Measurements from ENCODE around the gene SFXN5.

SFXN5 gene

DNA sequence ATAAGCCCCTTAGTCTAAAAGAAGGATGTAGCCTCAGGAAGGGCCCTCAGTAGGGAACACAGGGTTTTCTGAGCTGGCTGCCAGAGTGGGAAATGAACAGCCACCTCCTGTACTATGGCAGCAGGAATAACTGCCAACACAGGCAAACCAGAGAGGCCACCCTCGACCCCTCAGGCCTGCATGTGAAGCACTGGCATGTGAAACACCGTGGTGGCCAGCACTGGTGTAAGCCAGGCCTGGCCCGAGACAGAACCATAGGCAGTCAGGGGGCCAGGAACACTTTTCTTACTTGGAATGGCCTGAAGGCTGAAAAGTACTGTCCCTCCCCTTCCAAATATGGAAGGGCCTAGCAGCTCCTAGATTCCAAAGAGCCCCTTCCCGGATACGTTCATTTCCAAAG, 28.2 kb downstream of the SFXN5 start:
- no peak for DNase-seq

DNA sequence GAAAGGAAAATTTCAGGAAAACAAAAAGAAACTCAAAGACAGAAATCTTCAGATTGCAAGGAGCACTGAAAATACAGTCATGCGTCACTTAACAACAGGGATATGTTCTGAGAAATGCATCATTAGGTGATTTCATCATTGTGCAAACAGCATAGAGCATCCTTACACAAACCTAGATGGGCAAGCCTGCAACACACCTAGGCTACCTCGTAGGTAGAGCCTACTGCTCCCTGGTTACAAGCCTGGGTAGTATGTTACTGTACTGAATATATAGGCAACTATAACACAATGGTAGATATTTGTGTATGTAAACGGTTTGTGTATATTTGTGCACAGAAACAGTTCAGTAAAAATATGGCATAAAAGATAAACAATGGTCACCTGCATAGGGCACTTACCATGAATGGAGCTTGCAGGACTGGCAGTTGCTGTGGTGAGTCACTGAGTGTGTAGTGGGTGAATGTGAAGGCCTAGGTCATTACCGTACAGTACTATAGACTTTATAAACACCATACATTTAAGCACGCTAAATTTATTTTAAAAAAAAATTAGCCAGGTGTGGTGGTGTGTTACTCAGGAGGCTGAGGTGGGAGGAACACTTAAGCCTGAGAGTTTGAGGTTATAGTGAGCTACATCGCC, 33.4 kb downstream of the SFXN5 start:
- peak; percentile 13 for DNase-seq

DNA sequence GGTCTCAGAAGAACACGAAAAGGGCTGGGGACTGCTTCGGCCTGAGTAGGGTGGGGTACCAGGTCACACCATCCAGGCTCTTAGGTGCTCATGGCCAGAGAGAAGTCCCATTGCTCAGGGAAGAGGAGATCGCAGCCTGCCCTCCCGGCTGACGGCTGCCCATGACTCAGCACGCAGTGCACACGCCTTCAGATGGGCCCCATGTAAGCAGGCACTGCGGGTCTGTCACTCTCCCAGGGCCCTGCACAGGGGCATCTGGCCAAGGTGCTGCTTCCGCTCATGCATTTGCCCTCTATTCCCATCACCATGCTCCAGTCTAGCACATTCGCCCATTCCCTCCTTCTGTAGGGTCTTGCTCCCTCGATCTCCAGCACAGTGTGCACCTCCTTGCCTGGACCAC, 34.7 kb downstream of the SFXN5 start:
- DNase-seq: no peak

DNA sequence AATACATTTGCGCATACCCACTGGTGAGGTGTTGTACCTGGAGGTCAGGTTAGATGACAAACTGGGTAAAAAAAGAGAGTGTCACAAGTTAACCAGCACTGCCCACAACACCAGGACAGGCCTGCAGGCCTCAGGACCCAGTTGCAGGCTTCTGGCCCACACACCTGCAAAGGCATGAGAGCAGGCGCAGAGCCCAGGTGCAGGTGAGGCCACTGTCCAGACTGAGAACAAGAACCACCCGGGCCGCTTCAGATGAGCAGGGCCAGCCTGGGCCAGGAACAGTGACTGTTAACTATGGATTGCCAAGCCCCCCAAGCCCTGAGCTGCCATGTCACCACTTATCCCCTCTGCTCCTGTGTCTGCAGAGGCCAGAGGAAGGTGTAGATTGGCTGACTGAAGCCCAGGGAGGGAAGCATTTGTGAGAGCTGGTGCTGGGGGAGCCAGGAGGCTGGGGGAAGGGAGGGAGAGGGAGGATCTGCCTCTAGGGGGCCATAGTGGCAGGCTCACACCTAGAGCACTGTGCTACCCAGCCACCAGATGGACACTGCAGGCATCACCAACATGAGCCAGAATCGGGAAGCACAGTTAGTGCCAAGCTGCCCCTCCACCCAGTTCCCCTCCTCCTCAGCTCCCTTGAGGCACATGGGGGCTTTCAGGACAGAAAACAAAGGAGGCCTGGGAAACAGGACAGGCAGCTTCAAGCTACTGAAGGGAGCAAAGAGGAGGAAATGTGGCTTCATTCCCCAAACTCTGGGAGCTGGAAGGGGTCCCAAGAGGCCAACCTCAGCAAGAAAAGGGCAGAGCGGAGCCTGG, 35.4 kb downstream of the SFXN5 start:
- no peak for DNase-seq

DNA sequence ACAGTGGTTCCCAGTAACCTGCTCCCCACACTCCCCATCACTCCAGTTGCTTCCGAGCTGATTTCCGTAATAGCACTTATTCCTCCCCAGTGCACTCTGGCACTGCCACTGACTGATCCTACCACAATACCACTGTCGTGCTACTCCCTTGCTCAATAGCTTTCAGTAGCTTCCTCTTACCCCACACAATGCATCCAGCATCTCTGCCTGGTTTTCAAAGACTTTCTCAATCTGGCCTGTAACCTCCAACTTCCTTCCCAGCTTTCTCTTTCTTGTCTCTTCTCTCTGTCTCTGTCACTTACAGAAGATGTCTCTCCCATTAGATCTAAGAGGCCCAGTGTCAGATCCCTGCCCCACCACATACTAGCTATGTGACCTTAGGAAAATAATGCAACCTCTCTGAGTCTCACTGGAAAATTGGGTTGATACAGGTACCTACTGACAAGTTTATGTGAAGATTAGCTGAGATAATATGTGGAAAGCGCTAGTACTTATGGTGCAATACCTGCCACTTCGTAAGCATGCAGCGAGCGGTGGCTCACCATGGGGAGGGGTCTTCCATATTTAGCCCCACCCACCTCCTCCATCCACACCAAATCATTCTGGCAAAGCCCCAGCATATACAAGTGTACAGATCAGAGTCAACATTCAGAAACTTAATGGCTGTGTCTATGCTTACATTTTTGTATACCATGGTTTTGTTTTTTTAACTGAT, 36.7 kb downstream of the SFXN5 start:
- DNase-seq: no peak

DNA sequence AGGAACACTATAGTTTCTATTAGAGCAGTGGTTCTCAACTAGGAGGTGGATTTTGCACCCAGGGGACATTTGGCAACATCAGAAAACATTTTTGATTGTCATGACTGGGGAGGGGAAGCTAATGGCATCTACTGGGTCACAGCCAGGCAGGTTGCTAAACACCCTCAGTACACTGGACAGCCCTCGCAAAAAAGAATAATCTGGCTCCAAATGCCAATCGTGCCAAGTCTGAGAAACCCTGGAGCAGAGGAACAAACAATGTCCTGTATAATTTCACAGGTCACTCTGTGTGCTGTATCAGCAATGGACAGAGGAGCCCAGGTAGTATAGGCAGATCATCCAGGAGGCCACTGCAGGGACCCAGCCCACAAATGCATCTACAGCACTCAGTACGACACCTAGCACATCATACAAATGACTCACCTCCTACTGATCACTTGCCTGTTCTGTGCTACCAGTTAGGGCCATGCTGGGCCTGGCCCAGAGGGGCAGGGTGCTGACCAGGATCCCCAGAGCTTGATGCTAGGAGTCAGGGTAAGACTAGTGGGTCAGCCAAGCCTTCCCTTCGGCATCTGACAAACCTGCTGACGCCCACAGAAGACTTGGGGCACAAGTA, 37.6 kb downstream of the SFXN5 start:
- DNase-seq: no peak

DNA sequence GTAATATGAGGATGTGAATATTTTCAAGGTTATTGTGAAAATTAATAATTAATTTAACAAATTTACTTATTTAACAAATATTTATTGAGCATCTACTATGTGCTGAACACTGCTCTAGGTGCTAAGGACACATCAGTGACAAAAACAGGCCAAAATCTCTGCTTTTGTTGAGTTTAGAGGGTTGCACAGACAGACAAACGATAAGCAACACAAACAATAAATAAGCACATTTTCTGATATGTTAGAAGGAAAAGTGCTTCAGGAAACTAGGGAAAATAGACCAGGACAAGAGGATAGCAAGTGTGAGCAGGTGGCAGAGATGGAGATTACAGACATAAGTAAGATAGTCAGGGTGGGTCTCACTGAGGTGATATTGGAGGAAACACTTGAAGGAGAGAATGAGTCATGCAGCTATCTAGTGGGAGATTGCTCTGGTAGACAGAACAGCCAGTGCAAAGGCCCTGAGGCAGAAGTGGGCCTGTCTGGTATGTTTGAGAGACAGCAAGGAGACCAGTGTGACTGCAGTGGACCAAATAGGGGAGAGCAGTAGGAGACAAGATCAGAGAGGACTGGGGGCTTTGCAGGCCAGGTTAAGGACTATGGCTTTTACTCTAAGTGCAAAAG, 38.3 kb downstream of the SFXN5 start:
- no peak for DNase-seq

DNA sequence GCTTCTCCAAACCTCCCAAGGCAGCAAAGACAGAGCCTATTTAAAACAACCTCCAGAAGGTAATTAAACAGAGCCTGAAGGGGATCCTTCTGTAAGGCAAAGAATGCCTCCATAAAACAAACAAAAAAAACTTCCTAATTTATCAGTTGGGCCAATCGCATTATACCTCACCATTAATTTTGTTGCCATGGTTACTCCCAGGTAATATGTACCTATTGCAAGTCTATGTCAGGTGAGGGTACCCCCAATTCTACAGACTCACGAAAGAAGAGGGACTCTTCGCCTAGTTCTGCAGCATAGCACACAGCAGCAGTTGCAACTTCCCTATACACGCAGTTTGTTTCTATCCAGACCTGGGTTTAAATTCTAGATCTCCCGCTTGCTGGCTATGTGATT, 38.8 kb downstream of the SFXN5 start:
- no peak for DNase-seq

DNA sequence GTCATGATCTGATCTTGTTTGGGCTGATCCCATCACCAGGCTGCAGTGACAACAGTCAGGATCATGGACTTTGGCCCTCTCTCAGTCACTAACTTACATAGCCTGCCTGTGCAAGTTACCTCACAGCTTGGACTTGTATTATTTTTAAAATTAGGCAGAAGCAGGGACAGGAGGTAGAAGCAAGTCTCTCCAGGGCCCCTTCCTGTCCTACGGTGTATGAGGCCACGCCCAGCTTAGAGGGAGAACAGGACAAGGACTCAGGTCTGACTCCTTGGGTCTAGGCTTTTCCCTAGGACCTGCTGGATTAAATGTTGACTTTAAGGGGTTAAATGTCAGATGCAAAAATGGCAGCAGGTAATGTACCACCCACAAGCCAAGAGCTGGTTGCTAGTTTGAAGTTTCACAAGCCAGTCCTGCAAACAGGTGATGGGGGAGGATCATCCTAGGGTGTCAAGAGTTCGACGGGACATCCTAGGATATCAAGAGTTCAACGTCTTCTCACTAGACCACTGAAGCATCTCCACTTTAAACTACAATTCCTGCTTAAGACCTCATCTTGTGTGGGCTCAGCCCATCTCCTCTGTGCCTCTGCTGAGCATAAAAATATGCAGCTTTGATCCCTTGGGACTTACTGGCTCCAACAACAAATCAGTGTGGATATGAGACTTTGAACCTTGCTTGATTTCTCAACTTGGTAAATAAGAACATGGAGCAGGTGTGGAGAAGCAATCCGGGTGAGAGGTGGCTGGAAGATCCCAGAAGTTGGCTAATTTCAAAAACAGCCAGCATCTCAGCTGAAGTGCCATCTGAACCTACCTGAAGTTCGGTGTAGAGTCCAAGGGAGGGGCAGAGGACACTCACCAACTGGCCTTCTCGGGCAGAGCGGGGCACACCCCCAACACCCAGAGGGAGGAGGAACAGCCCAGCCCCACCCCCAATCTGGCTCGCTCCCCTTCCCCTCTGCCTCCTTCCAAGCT, 39.5 kb downstream of the SFXN5 start:
- DNase-seq: no peak

DNA sequence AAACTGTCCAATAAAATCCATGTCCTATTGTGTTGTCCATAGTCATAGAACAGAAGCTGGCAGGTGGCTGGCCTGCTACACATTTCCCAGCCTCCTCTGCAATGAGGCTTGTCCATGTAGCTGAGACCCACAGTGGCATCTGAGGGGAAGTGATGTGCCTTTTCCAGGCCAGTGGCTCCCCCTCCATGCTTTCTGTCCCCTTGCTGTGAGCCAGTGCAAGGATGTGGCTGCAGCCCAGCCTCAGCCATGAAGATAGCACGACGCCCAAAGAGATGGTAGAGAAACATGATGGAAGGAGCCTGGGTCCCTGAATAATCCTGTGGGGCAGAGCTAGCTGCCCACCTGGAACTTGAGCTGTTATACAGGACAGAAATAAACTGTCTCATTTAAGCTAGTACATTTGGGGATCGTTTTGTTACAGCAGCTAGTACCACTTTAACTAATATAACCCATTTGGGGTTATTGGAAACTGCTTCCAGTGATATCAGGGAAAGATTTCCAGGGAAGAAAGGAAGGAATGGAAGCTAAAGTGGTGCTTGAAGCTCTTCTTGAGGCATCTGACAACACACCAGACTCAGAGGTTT, 40.3 kb downstream of the SFXN5 start:
- DNase-seq: no peak

DNA sequence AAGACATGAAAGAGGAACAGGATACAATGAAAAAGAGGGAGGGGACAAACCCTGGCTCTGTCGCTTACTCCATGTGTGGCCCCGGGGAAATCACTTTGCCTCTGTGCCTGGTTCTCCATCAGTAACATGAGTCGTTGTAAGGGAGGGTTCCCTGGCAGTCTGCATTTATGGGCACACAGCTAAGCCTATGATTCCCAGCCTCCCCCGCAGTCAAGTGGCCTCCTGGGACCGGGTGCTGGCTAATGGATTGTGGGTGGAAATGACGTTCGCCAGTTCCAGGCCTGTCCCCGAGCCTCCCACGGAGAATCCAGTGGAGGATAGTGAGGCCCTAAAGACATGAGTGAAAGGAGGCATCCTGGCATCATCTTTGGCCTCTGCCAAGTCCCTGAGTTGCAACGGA, 42.7 kb downstream of the SFXN5 start:
- no peak for DNase-seq

DNA sequence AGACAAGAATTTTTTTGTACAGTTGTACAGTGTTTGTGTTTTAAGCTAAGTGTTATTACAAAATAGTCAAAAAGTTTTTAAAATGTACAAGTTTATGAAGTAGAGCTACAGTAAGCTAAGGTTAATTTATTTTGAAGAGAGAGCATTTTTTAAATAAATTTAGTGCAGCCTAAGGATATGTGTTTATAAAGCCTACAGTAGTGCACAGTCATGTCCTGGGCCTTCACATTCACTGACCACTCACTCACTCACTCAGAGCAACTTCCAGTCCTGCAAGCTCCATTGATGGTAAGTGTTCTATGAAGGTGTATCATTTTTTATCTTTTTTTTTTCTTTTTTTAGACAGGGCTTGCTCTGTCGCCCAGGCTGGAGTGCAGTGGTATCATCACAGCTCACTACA, 44.2 kb downstream of the SFXN5 start:
- DNase-seq: no peak

DNA sequence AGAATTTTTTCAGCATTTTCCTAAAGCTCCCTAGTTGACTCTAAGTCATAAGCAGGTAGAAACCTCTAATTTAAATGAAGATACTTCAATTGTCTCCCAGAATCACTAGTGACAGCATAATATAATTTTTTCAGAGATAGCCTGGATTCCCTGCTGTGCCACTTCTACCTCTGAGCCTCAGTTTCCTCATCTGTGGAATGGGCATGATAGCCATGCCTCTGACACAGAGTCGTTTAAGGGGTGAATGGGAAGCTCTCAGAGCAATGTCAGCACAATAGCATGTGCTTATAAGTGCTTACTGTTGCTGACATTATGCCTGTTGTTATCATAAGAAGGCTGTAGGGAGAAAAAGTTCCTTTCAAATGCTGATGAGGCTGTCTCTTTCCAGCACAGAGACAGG, 48.0 kb downstream of the SFXN5 start:
- no peak for DNase-seq

DNA sequence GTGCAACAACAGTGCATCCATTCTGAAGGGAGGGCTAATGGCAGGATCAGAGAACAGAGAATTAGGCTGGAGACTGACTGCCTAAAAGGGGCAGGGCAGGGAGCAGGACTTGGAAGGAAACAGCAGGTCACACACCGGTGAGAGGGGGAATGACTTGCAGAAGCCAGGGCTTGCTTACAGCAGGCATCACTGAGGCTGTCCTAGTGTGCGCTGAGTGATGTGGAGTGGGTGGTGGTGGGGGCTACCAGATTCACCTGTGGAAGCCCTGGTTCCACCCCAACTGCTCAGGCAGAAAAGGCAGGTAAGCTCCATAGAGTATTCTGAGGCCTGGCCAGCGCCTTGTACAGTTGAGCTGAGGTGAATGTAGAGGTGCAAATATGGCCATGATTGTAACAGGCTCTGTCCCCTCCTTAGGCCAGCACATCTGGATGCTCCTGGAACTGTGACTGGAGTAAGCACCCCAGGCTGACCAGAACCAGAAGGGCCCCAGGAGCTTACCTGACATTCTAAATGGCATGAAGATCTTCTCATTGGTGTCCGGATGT, 49.4 kb downstream of the SFXN5 start:
- DNase-seq: no peak

DNA sequence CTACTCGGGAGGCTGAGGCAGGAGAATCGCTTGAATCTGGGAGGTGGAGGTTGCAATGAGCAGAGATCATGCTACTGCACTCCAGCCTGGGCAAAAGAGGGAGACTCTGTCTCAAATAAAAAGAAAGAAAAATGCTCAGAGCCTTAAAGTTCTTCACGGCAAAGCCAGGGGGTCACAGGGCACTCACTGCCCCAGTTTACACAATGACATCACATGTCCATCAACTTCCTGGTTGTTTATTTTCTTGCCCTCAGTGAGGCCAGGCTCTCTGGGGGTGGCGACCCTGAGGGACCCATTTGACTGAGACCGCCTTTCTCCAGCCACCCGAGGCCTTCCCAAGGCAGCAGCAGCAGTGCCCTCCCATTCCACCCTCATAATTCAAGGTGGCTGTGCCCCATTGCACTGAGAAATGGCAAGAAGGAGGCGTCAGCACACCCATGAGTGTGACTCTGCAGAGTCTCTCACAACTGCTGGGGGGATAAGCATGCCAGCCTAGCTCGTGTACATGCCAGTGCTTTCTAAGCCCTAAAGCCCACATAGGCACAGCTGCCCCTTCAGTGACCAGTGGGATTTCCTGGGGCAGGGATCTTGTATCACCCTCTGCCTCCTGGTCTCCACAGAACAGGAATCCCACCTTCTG, 50.0 kb downstream of the SFXN5 start:
- no peak for DNase-seq

DNA sequence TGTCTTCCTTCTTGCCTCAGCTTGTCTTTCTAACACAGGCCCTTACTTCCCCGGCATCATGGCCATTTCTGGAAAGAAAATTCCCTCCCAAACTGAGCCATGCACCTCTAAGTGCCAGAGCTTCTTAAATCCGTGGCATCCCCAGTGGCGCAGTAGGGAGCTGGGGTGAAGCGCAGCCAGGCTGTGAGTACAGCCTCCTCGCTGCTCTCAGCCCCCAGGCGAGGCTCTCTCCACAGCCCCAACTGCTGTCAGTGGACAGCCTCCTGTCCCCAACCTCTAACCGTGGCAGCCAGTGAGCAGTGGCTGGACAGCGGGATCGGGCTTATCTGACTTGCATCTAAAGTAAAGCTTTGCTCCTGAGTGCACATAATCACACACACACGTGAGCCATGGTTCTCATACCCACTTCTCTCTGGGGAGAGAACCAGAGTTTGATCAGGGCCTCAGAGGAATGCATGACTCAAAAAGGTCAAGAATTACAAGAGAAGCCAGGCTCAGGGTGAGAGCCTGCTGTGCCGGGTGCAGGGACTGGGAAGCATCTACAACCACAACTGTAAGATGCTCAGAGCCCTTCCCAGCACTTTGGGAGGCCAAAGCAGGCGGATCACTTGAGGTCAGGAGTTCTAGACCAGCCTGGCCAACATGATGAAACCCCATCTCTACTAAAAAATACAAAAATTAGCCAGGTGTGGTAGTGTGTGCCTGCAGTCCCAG, 50.7 kb downstream of the SFXN5 start:
- DNase-seq: no peak

DNA sequence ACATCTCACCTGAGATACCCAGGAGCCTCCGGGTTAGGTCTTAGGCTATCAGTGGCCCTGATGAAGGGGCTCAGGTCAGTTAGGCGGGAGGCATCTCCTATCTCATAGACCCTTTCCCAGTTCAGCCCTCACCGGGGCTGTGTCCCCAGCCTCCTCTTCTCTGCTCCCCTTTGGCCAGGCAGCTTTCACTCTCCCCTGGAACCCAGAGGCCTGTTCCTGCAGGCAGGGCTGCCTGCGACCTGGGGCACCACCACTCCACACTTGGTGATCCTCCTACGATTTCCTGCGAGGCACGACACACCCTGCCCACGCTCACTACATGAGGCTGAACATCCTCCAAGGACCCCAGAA, 51.2 kb downstream of the SFXN5 start:
- DNase-seq: no peak

DNA sequence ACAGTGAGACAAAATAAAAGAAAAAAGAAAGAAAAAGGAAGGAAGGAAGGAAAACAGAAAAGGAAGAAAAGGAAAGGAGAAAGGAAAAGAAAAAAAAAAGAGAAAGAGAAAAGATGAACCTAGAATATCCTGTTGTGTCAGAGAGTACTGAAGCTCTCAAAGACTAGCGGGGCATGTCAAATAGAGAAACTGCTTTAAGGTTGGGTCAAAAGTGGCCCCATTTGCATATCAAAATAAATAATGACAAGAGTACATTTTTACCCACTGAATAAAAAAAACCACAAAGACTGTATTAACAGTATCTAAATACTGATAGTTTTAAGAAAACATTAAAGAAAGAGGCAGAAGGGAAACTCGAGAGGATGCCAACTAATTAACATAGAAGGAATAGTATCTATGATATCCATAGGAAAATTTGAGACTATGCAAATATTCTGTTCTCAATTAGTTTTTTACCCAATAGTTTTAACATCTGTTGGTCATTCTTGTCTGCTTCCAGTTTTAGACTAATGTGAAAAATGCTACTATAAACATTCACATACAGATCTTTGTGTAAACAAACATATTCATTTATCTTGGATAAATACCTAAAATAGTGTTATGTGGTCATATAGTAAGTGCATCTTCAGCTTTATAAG, 53.2 kb downstream of the SFXN5 start:
- DNase-seq: no peak

DNA sequence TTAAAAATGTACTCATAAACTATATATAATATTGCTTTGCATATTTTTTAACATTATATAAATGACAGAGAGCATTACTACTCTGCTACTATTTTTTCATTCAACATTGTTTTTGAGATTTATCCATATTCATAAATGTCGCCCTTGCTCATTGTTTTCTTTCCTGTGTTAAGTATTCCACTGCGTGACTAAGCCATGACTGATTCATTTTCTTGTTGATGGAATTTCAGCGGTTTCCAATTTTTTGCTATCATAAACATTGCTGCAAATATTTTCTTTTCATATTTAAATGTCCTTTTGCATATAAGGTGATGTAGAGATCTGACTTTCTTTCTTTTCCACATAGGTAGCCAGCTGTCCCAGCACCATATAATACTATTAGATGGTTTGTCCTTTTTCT, 57.6 kb downstream of the SFXN5 start:
- DNase-seq: no peak

Measured in DMS79 (cell line).